K562 (cell line): ENCODE data around the gene LCMT2.

ENCODE experiments used
- EP300 ChIP-seq: IDR thresholded peaks from 2 replicates; pipeline ENCODE4 v1.6.1; 2012; ENCODE audit warnings: low read length, improper control_type of control experiment
- EZH2 ChIP-seq: IDR thresholded peaks from 2 replicates; pipeline ENCODE4 v1.6.1; 2012; ENCODE audit warnings: low read depth, mild to moderate bottlenecking, inconsistent platforms, low read length, borderline replicate concordance
- PTBP1 ChIP-seq: fragments of 200-400 bp; formaldehyde crosslinking; IDR thresholded peaks from 2 replicates; pipeline ENCODE4 v1.6.1; 2017; ENCODE audit warnings: low read depth, low read length

GRCh38 chr15:43283526-43283925 lies 46.8 kb downstream of the LCMT2 start:
- TF ChIP-seq EZH2, result no peak
- TF ChIP-seq EP300, result no peak
- no peak for TF ChIP-seq PTBP1
